ENCODE measurements around the gene TTLL11.

- no peak for TF ChIP-seq POLR2A (IDR thresholded peaks at IDR 0.05)
- TF ChIP-seq POLR2AphosphoS5 (IDR thresholded peaks at IDR 0.05), result no peak
- TF ChIP-seq CTCF (IDR thresholded peaks at IDR 0.05), result no peak
Observed at GRCh38 chr9:122085260-122085659, 7.8 kb downstream of the TTLL11 start.

Measured in gastroesophageal sphincter (tissue), 3 donors.